Ishikawa (cell line): ENCODE data around the gene IL1RL1.

Experiments
- EP300 ChIP-seq: IDR thresholded peaks from 2 replicates; pipeline ENCODE4 v1.6.1; 2012; ENCODE audit warnings: borderline replicate concordance
- RAD21 ChIP-seq: IDR thresholded peaks from 2 replicates; pipeline ENCODE4 v1.6.1; 2012; ENCODE audit warnings: low read depth
- REST ChIP-seq: IDR thresholded peaks from 2 replicates; pipeline ENCODE4 v1.6.1; 2012; ENCODE audit warnings: low read depth, mild to moderate bottlenecking
- TAF1 ChIP-seq: IDR thresholded peaks from 2 replicates; pipeline ENCODE4 v1.6.1; 2012; ENCODE audit warnings: low read depth, mild to moderate bottlenecking

- TF ChIP-seq RAD21 (no peak), REST (no peak), EP300 (no peak), TAF1 (no peak)
These were observed 7.8 kb upstream of the IL1RL1 start for GRCh38 chr2:102303589-102303988.
